Neural cell (in vitro differentiated cells): Measurements from ENCODE around the gene STEAP1B.
"Not testable (repeated sequence)": the region's sequence is repeated elsewhere in the genome, so short reads cannot be mapped to it uniquely, and the experiment has no call there.

Experiments
- CTCF ChIP-seq: fragments of 450-650 bp; IDR thresholded peaks from 2 replicates; pipeline ENCODE4 v1.5.1; 2014; ENCODE audit warnings: antibody characterized with exemption, mild to moderate bottlenecking, moderate library complexity; ENCODE audit not compliant: poor library complexity, severe bottlenecking
- EP300 ChIP-seq: fragments of 450-650 bp; conservative IDR thresholded peaks from 2 replicates; pipeline ENCODE4 v1.6.1; 2014; ENCODE audit warnings: antibody characterized with exemption, mild to moderate bottlenecking, moderate library complexity; ENCODE audit not compliant: poor library complexity, severe bottlenecking
- EZH2 ChIP-seq: fragments of 200-600, 300-800 bp; shearing (Covaris generic), sonication (generic); IDR thresholded peaks from 2 replicates; pipeline ENCODE4 v1.6.1; 2014; ENCODE audit warnings: antibody characterized with exemption, low read length, borderline replicate concordance, mild to moderate bottlenecking; ENCODE audit not compliant: insufficient read depth, poor library complexity, severe bottlenecking
- MXI1 ChIP-seq: fragments of 450-650 bp; conservative IDR thresholded peaks from 2 replicates; pipeline ENCODE4 v1.6.1; 2014; ENCODE audit warnings: antibody characterized with exemption, mild to moderate bottlenecking; ENCODE audit not compliant: poor library complexity, severe bottlenecking
- POLR2AphosphoS5 ChIP-seq: IDR thresholded peaks from 2 replicates; pipeline ENCODE4 v1.6.1; 2012
- RAD21 ChIP-seq: fragments of 450-650 bp; conservative IDR thresholded peaks from 2 replicates; pipeline ENCODE4 v1.6.1; 2014; ENCODE audit warnings: antibody characterized with exemption, mild to moderate bottlenecking, moderate library complexity
- REST ChIP-seq: IDR thresholded peaks from 2 replicates; pipeline ENCODE4 v1.6.1; 2012; ENCODE audit warnings: borderline replicate concordance

- TF ChIP-seq EZH2, CTCF, EP300, REST, POLR2AphosphoS5, RAD21, MXI1: not testable (repeated sequence)
These were observed 2.1 kb upstream of the STEAP1B start for GRCh38 chr7:22502104-22502503.
